Colonic mucosa (tissue), 4 donors: ENCODE data around the gene FAIM2. TPM values are rescaled to one million over a fixed set of nuclear protein-coding genes. Genes with fewer than 3 reads are reported as not detected.

Experiments
- DNase-seq: peaks from one replicate; pipeline ENCODE4 v3.0.0-alpha.2; 2020
- H3K27ac ChIP-seq: fragments of 200-600 bp; one replicate; pipeline ENCODE4 v1.8.0; 2021
- H3K27me3 ChIP-seq: fragments of 200-600 bp; one replicate; pipeline ENCODE4 v1.8.0; 2021
- H3K36me3 ChIP-seq: fragments of 200-600 bp; one replicate; pipeline ENCODE4 v1.8.0; 2021
- H3K4me1 ChIP-seq: fragments of 200-600 bp; one replicate; pipeline ENCODE4 v1.8.0; 2021; ENCODE audit warnings: mild to moderate bottlenecking
- H3K4me3 ChIP-seq: fragments of 200-600 bp; one replicate; pipeline ENCODE4 v1.8.0; 2021
- H3K9ac ChIP-seq, 2 donors: one replicate each; pipeline ENCODE4 v1.7.0; 2013; ENCODE audit warnings: control low read depth in 2 of 2, low read depth in 2 of 2, low read length in 2 of 2
- H3K9me3 ChIP-seq: fragments of 200-600 bp; one replicate; pipeline ENCODE4 v1.8.0; 2021
- intact Hi-C: fragments of 100-400 bp; cut with DNase I; formaldehyde crosslinking; loops from one replicate; pipeline ENCODE4 v1.14.1; 2022
- total RNA-seq, 2 donors: library from RNA; stranded (reverse); fragmentation: NEBNext Ultra II Directional in 1 of 2; extraction: Animal tissue kit (Norgen Biotek cat#: 25700) in 1 of 2; gene quantifications; one replicate each; pipeline ENCODE4 v1.2.1, GENCODE V29; 2021
- TF ChIP-seq, protein P1 (sequence below): fragments of 200-600 bp; IDR thresholded peaks from one replicate; pipeline ENCODE4 v1.8.0; 2022; ENCODE audit warnings: antibody characterized with exemption, mild to moderate bottlenecking
- donor health status: healthy.
- donor health status: DM: no; HTN: no; CAD: no.
- donor health status: DM: no; HTN: no; CAD: no.

FAIM2 gene
- total RNA-seq, 2 donors from 2014 or later, result 2.8 to 3.6 TPM

DNA sequence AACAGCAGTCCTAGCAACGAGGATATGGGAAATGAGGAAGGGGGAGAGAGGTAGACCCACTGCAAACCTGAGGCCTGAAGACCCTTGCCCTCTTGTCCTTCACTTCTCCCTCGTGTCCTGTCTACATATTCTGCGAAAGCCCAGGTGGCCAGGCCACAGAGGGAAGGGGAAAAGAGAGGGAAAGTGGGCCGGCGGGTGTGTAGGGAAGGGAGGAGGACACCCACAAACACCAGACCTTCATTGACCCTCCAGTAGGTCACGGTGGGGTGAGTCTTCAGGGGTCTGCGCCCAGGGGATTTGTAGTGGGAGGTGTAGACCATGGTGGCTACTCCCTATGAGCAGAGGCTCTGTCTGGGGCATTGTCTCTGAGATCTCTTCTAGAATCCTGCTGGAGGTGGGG, 3.8 kb downstream of the FAIM2 start:
- no peaks in the 10 kb centered on the region for H3K9me3 ChIP-seq
- H3K27me3 ChIP-seq, result peaks cover 6% of the 10 kb centered on the region
- intact Hi-C loops, result no loop called here
- H3K9ac ChIP-seq, result no peak overlapping the region
- H3K27ac ChIP-seq, result no peak overlapping the region
- DNase-seq, result no peak
- H3K36me3 ChIP-seq, result no peaks in the 10 kb centered on the region
- no peaks in the 10 kb centered on the region for H3K4me1 ChIP-seq
- TF ChIP-seq, protein P1, sequence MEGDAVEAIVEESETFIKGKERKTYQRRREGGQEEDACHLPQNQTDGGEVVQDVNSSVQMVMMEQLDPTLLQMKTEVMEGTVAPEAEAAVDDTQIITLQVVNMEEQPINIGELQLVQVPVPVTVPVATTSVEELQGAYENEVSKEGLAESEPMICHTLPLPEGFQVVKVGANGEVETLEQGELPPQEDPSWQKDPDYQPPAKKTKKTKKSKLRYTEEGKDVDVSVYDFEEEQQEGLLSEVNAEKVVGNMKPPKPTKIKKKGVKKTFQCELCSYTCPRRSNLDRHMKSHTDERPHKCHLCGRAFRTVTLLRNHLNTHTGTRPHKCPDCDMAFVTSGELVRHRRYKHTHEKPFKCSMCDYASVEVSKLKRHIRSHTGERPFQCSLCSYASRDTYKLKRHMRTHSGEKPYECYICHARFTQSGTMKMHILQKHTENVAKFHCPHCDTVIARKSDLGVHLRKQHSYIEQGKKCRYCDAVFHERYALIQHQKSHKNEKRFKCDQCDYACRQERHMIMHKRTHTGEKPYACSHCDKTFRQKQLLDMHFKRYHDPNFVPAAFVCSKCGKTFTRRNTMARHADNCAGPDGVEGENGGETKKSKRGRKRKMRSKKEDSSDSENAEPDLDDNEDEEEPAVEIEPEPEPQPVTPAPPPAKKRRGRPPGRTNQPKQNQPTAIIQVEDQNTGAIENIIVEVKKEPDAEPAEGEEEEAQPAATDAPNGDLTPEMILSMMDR, result no peak
- no peak overlapping the region for H3K4me3 ChIP-seq

DNA sequence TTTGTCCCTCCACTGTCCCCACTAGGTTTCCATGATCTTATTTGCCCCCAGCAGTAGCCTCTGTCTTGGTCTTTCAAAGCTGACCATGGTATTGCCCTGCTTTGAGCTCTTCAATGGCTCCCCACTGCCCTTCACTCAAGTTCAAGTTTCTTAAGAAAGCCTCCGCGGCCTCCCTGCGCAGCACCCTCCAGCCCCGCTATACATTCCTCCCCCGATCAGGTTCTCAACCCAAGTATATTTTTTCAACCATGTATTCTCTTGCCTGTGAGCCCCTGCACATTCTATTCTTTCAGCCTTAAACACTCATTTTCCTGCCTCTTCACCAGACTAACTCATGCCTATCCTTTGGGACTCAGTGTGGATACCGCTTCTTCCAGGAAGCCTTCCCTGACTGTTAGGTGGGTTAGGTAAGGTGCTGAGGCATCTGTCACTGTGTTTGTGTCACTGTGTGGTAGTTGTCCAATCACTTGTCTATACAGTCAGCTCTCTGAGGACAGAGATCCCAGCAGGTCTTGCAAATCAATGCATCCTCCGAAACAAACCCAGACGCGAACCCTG, 4.3 kb downstream of the FAIM2 start:
- intact Hi-C loops, result no loop called here
- TF ChIP-seq, protein P1, result no peak
- Histone ChIP-seq H3K9ac (no peak overlapping the region), H3K4me3 (no peak overlapping the region), H3K27me3 (peaks cover 6% of the 10 kb centered on the region), H3K27ac (no peak overlapping the region), H3K9me3 (no peaks in the 10 kb centered on the region), H3K36me3 (no peaks in the 10 kb centered on the region), H3K4me1 (no peaks in the 10 kb centered on the region)
- no peak for DNase-seq

DNA sequence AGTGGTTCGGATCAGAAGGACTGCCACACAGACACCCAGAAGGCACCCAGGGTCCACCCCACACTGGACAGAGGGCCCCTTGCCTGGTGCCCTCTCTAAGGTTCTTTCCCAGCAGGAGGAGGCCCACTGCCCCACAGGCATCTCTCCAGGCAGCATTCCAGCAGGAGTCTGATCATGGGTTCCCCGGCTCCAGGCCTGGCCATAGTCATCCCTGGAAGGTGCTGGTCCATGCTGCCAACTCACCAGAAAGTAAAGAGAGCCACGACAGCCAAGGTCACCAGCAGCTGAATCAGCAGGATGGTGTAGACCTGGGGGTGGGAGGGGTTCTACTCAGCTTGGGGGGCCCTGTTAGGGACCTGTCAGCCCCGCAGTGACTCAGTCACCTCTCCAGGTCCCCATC, 6.4 kb downstream of the FAIM2 start:
- Histone ChIP-seq H3K27me3 (no peaks in the 10 kb centered on the region), H3K9me3 (no peaks in the 10 kb centered on the region), H3K36me3 (no peaks in the 10 kb centered on the region), H3K27ac (no peak overlapping the region), H3K4me1 (no peaks in the 10 kb centered on the region), H3K9ac (no peak overlapping the region), H3K4me3 (no peak overlapping the region)
- DNase-seq, result no peak
- intact Hi-C loops, result no loop called here
- TF ChIP-seq, protein P1, result no peak

DNA sequence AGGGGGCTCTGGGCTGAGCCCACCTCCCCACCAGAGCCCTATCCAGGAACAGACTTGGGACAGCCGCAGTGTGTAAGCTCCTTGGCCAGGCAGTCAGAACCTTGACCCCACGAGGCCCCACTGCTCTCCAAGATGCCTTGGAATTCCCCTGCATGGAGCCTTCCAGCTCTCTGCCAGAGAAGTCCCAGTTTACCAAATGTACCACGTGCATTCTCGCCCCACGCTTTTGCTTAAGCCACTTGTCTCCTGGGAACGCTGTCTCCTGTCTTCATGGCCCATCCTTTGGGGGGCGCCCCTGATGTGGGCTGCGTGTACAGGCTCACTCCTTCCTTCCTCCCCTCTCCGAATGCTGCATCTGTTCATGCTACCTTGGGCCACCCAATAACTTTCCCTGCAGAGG, 7.9 kb downstream of the FAIM2 start:
- Histone ChIP-seq H3K9me3 (no peaks in the 10 kb centered on the region), H3K4me1 (no peaks in the 10 kb centered on the region), H3K27ac (no peak overlapping the region), H3K36me3 (no peaks in the 10 kb centered on the region), H3K9ac (no peak overlapping the region), H3K27me3 (no peaks in the 10 kb centered on the region), H3K4me3 (no peak overlapping the region)
- intact Hi-C loops, result no loop called here
- DNase-seq, result no peak
- TF ChIP-seq, protein P1, result no peak

DNA sequence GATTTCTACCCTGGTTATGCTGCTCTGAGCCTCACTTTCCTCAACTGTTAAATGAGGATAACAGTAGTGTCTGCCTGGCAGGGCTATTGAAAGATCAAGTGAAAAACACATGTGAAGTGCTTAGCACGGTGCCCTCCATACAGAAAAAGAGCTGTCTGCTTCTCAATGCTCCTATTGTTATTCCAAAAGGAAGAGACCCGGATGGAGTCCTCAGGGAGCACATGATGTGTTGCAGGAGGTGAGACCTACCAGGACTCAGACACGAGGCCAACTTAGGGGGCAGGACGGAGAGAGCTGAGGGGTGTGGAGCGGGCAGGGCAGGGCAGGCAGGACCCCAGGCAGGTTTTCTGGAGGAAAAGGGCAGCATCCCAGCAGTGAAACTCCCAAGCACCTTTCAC, 8.9 kb downstream of the FAIM2 start:
- Histone ChIP-seq H3K9me3 (no peaks in the 10 kb centered on the region), H3K27me3 (no peaks in the 10 kb centered on the region), H3K4me3 (no peak overlapping the region), H3K4me1 (no peaks in the 10 kb centered on the region), H3K9ac (no peak overlapping the region), H3K27ac (no peak overlapping the region), H3K36me3 (no peaks in the 10 kb centered on the region)
- intact Hi-C loops, result no loop called here
- TF ChIP-seq, protein P1, result no peak
- DNase-seq, result no peak
